HEK293 (cell line): ENCODE measurements around the gene OCLN.
A peak's percentile ranks its signal among the peaks of the same experiment; 100 is the strongest.

Experiments used
- EGR2 ChIP-seq: fragments of 450-650 bp; formaldehyde crosslinking; IDR thresholded peaks from 2 replicates; pipeline ENCODE4 v1.5.1; 2016; ENCODE audit warnings: low read depth, missing biosample characterization, missing genetic modification characterization
- GFI1B ChIP-seq: fragments of 450-650 bp; formaldehyde crosslinking; IDR thresholded peaks from 2 replicates; pipeline ENCODE4 v1.5.1; 2016; ENCODE audit warnings: missing biosample characterization, missing genetic modification characterization
- SCRT2 ChIP-seq: fragments of 450-650 bp; formaldehyde crosslinking; IDR thresholded peaks from 2 replicates; pipeline ENCODE4 v1.5.1; 2016; ENCODE audit warnings: missing biosample characterization, missing genetic modification characterization
- SP3 ChIP-seq: fragments of 450-650 bp; formaldehyde crosslinking; IDR thresholded peaks from 2 replicates; pipeline ENCODE4 v1.5.1; 2016; ENCODE audit warnings: missing biosample characterization, missing genetic modification characterization
- YY2 ChIP-seq: fragments of 450-650 bp; formaldehyde crosslinking; IDR thresholded peaks from 2 replicates; pipeline ENCODE4 v1.5.1; 2016; ENCODE audit warnings: missing biosample characterization, missing genetic modification characterization
- ZNF112 ChIP-seq: fragments of 450-650 bp; formaldehyde crosslinking; IDR thresholded peaks from 2 replicates; pipeline ENCODE4 v1.5.0; 2017; ENCODE audit warnings: missing biosample characterization, missing genetic modification characterization
- ZNF132 ChIP-seq: fragments of 450-650 bp; formaldehyde crosslinking; IDR thresholded peaks from 2 replicates; pipeline ENCODE4 v1.5.1; 2017; ENCODE audit warnings: missing biosample characterization, missing genetic modification characterization, borderline replicate concordance
- ZNF23 ChIP-seq: fragments of 450-650 bp; formaldehyde crosslinking; IDR thresholded peaks from 2 replicates; pipeline ENCODE4 v1.5.1; 2016; ENCODE audit warnings: missing biosample characterization, missing genetic modification characterization, borderline replicate concordance
- ZNF302 ChIP-seq: fragments of 450-650 bp; formaldehyde crosslinking; IDR thresholded peaks from 2 replicates; pipeline ENCODE4 v1.5.1; 2016; ENCODE audit warnings: missing biosample characterization, missing genetic modification characterization, low read depth
- ZNF335 ChIP-seq: fragments of 450-650 bp; formaldehyde crosslinking; conservative IDR thresholded peaks from 2 replicates; pipeline ENCODE4 v1.5.1; 2016; ENCODE audit warnings: missing biosample characterization, missing genetic modification characterization
- ZNF341 ChIP-seq: fragments of 450-650 bp; formaldehyde crosslinking; IDR thresholded peaks from 2 replicates; pipeline ENCODE4; 2016; ENCODE audit warnings: low read depth, missing biosample characterization, missing genetic modification characterization
- ZNF404 ChIP-seq: fragments of 450-650 bp; formaldehyde crosslinking; IDR thresholded peaks from 2 replicates; pipeline ENCODE4 v1.5.1; 2017; ENCODE audit warnings: missing biosample characterization, missing genetic modification characterization
- ZNF423 ChIP-seq: fragments of 450-650 bp; formaldehyde crosslinking; IDR thresholded peaks from 2 replicates; pipeline ENCODE4 v1.5.1; 2016; ENCODE audit warnings: missing biosample characterization, missing genetic modification characterization
- ZNF473 ChIP-seq: fragments of 450-650 bp; formaldehyde crosslinking; IDR thresholded peaks from 2 replicates; pipeline ENCODE4 v1.5.1; 2017; ENCODE audit warnings: missing biosample characterization, missing genetic modification characterization
- ZNF549 ChIP-seq: fragments of 450-650 bp; IDR thresholded peaks from 2 replicates; pipeline ENCODE4 v1.5.1; 2018; ENCODE audit warnings: missing biosample characterization, missing genetic modification characterization, mild to moderate bottlenecking, inconsistent platforms, moderate library complexity
- ZNF610 ChIP-seq: fragments of 450-650 bp; formaldehyde crosslinking; IDR thresholded peaks from 2 replicates; pipeline ENCODE4 v1.5.1; 2016; ENCODE audit warnings: missing biosample characterization, missing genetic modification characterization, borderline replicate concordance
- ZNF624 ChIP-seq: fragments of 450-650 bp; formaldehyde crosslinking; IDR thresholded peaks from 2 replicates; pipeline ENCODE4 v1.5.1; 2017; ENCODE audit warnings: missing biosample characterization, missing genetic modification characterization
- ZNF629 ChIP-seq: fragments of 450-650 bp; formaldehyde crosslinking; IDR thresholded peaks from 2 replicates; pipeline ENCODE4 v1.5.1; 2017; ENCODE audit warnings: missing biosample characterization, missing genetic modification characterization
- ZNF707 ChIP-seq: fragments of 450-650 bp; formaldehyde crosslinking; IDR thresholded peaks from 2 replicates; pipeline ENCODE4 v1.5.1; 2016; ENCODE audit warnings: missing biosample characterization, missing genetic modification characterization
- ZNF747 ChIP-seq: fragments of 450-650 bp; formaldehyde crosslinking; IDR thresholded peaks from 2 replicates; pipeline ENCODE4 v1.5.1; 2016; ENCODE audit warnings: missing biosample characterization, missing genetic modification characterization
- ZNF76 ChIP-seq: fragments of 450-650 bp; formaldehyde crosslinking; IDR thresholded peaks from 2 replicates; pipeline ENCODE4; 2016; ENCODE audit warnings: low read depth, missing biosample characterization, missing genetic modification characterization, borderline replicate concordance
- ZNF785 ChIP-seq: fragments of 450-650 bp; formaldehyde crosslinking; IDR thresholded peaks from 2 replicates; pipeline ENCODE4 v1.5.1; 2016; ENCODE audit warnings: missing biosample characterization, missing genetic modification characterization
- TF ChIP-seq, protein P1 (sequence below): fragments of 450-650 bp; formaldehyde crosslinking; IDR thresholded peaks from 2 replicates; pipeline ENCODE4 v1.5.1; 2016; ENCODE audit warnings: missing biosample characterization, missing genetic modification characterization
- TF ChIP-seq, protein P2 (sequence below): fragments of 450-650 bp; formaldehyde crosslinking; IDR thresholded peaks from 2 replicates; pipeline ENCODE4 v1.5.1; 2016; ENCODE audit warnings: missing biosample characterization, missing genetic modification characterization, low read depth
- TF ChIP-seq, protein P3 (sequence below): fragments of 450-650 bp; formaldehyde crosslinking; IDR thresholded peaks from 2 replicates; pipeline ENCODE4 v1.5.1; 2016; ENCODE audit warnings: missing biosample characterization, missing genetic modification characterization, low read depth
- TF ChIP-seq, protein P4 (sequence below): fragments of 450-650 bp; formaldehyde crosslinking; IDR thresholded peaks from 2 replicates; pipeline ENCODE4 v1.5.1; 2016; ENCODE audit warnings: missing biosample characterization, missing genetic modification characterization
- TF ChIP-seq, protein P5 (sequence below): fragments of 450-650 bp; formaldehyde crosslinking; IDR thresholded peaks from 2 replicates; pipeline ENCODE4 v1.5.1; 2017; ENCODE audit warnings: missing biosample characterization, missing genetic modification characterization
- TF ChIP-seq, protein P6 (sequence below): fragments of 450-650 bp; formaldehyde crosslinking; IDR thresholded peaks from 2 replicates; pipeline ENCODE4; 2016; ENCODE audit warnings: missing biosample characterization, missing genetic modification characterization
- TF ChIP-seq, protein P7 (sequence below): fragments of 450-650 bp; formaldehyde crosslinking; IDR thresholded peaks from 2 replicates; pipeline ENCODE4 v1.5.1; 2016; ENCODE audit warnings: missing biosample characterization, missing genetic modification characterization

The OCLN gene

DNA sequence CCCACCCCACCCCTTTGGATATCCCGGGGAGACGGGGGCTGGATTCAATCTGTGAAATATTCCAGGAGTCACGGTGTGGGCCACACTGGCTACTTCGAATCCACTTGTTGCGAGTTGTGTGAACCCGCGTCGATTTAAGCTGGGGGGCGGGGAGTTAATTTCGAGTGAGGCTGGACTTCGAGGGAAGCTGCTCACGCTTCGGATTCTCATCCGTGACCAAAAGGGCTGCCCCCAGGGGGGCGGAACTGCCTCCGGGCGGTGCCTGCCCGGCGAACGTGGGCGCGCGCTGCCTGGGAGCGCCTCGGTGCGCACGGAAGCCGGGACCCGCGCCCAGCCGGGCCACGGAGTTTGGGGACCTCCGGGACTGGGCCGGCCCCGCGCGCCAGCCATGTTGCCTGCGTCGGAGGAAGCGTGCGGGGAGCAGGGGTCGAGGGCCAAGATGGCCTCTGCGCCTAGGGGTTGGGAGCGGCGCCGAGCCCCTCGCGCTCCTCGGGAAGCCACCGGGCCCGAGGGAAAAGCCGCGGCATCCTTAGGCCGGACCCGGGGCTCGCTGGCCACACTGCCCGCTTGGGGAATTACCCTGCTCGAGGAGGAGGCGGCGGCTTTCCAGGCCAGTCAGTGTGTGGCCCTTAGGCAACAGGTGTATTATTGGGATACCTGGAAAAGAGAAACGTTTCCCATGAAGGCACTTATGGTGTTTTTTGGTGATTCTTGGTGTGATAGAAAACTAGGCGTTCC, 975 bp downstream of the OCLN start (continued):
- TF ChIP-seq, protein P1, sequence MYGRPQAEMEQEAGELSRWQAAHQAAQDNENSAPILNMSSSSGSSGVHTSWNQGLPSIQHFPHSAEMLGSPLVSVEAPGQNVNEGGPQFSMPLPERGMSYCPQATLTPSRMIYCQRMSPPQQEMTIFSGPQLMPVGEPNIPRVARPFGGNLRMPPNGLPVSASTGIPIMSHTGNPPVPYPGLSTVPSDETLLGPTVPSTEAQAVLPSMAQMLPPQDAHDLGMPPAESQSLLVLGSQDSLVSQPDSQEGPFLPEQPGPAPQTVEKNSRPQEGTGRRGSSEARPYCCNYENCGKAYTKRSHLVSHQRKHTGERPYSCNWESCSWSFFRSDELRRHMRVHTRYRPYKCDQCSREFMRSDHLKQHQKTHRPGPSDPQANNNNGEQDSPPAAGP (tag by site-specific recombination) = no peak
- TF ChIP-seq ZNF341 (tag by site-specific recombination) (no peak), ZNF112 (tag by site-specific recombination) (no peak), ZNF610 (tag by site-specific recombination) (0 out of 2 replicates have a peak, but pooled peaks have one; percentile 46), ZNF629 (tag by site-specific recombination) (no peak), ZNF404 (tag by site-specific recombination) (no peak), ZNF707 (tag by site-specific recombination) (no peak), YY2 (tag by site-specific recombination) (no peak), GFI1B (tag by site-specific recombination) (no peak), ZNF335 (tag by site-specific recombination) (peak; percentile 81), ZNF549 (tag by site-specific recombination) (no peak), ZNF423 (tag by site-specific recombination) (no peak; the same call in 1 of the 2 replicates), ZNF302 (tag by site-specific recombination) (no peak), ZNF785 (tag by site-specific recombination) (no peak), ZNF23 (tag by site-specific recombination) (no peak), ZNF132 (tag by site-specific recombination) (no peak), ZNF624 (no peak), ZNF473 (tag by site-specific recombination) (no peak), ZNF747 (tag by site-specific recombination) (no peak), ZNF76 (no peak), SP3 (tag by site-specific recombination) (peak; percentile 39; the same call in 1 of the 2 replicates), EGR2 (tag by site-specific recombination) (0 out of 2 replicates have a peak, but pooled peaks have one; percentile 23), SCRT2 (tag by site-specific recombination) (peak; percentile 99)
- TF ChIP-seq, protein P2, sequence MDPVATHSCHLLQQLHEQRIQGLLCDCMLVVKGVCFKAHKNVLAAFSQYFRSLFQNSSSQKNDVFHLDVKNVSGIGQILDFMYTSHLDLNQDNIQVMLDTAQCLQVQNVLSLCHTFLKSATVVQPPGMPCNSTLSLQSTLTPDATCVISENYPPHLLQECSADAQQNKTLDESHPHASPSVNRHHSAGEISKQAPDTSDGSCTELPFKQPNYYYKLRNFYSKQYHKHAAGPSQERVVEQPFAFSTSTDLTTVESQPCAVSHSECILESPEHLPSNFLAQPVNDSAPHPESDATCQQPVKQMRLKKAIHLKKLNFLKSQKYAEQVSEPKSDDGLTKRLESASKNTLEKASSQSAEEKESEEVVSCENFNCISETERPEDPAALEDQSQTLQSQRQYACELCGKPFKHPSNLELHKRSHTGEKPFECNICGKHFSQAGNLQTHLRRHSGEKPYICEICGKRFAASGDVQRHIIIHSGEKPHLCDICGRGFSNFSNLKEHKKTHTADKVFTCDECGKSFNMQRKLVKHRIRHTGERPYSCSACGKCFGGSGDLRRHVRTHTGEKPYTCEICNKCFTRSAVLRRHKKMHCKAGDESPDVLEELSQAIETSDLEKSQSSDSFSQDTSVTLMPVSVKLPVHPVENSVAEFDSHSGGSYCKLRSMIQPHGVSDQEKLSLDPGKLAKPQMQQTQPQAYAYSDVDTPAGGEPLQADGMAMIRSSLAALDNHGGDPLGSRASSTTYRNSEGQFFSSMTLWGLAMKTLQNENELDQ (tag by site-specific recombination) = no peak
- TF ChIP-seq, protein P3, sequence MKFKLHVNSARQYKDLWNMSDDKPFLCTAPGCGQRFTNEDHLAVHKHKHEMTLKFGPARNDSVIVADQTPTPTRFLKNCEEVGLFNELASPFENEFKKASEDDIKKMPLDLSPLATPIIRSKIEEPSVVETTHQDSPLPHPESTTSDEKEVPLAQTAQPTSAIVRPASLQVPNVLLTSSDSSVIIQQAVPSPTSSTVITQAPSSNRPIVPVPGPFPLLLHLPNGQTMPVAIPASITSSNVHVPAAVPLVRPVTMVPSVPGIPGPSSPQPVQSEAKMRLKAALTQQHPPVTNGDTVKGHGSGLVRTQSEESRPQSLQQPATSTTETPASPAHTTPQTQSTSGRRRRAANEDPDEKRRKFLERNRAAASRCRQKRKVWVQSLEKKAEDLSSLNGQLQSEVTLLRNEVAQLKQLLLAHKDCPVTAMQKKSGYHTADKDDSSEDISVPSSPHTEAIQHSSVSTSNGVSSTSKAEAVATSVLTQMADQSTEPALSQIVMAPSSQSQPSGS (tag by site-specific recombination) = no peak
- TF ChIP-seq, protein P4, sequence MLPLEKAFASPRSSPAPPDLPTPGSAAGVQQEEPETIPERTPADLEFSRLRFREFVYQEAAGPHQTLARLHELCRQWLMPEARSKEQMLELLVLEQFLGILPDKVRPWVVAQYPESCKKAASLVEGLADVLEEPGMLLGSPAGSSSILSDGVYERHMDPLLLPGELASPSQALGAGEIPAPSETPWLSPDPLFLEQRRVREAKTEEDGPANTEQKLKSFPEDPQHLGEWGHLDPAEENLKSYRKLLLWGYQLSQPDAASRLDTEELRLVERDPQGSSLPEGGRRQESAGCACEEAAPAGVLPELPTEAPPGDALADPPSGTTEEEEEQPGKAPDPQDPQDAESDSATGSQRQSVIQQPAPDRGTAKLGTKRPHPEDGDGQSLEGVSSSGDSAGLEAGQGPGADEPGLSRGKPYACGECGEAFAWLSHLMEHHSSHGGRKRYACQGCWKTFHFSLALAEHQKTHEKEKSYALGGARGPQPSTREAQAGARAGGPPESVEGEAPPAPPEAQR = no peak
- TF ChIP-seq, protein P5, sequence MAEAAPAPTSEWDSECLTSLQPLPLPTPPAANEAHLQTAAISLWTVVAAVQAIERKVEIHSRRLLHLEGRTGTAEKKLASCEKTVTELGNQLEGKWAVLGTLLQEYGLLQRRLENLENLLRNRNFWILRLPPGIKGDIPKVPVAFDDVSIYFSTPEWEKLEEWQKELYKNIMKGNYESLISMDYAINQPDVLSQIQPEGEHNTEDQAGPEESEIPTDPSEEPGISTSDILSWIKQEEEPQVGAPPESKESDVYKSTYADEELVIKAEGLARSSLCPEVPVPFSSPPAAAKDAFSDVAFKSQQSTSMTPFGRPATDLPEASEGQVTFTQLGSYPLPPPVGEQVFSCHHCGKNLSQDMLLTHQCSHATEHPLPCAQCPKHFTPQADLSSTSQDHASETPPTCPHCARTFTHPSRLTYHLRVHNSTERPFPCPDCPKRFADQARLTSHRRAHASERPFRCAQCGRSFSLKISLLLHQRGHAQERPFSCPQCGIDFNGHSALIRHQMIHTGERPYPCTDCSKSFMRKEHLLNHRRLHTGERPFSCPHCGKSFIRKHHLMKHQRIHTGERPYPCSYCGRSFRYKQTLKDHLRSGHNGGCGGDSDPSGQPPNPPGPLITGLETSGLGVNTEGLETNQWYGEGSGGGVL = no peak; the same call in 1 of the 2 replicates
- TF ChIP-seq, protein P6, sequence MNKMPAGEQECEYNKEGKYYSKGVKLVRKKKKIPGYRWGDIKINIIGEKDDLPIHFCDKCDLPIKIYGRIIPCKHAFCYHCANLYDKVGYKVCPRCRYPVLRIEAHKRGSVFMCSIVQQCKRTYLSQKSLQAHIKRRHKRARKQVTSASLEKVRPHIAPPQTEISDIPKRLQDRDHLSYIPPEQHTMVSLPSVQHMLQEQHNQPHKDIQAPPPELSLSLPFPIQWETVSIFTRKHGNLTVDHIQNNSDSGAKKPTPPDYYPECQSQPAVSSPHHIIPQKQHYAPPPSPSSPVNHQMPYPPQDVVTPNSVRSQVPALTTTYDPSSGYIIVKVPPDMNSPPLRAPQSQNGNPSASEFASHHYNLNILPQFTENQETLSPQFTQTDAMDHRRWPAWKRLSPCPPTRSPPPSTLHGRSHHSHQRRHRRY (tag by site-specific recombination) = no peak
- TF ChIP-seq, protein P7, sequence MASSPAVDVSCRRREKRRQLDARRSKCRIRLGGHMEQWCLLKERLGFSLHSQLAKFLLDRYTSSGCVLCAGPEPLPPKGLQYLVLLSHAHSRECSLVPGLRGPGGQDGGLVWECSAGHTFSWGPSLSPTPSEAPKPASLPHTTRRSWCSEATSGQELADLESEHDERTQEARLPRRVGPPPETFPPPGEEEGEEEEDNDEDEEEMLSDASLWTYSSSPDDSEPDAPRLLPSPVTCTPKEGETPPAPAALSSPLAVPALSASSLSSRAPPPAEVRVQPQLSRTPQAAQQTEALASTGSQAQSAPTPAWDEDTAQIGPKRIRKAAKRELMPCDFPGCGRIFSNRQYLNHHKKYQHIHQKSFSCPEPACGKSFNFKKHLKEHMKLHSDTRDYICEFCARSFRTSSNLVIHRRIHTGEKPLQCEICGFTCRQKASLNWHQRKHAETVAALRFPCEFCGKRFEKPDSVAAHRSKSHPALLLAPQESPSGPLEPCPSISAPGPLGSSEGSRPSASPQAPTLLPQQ (tag by site-specific recombination) = no peak; the same call in 1 of the 2 replicates
